SK-N-MC (cell line): ENCODE results near the gene JUN.

ENCODE experiments used
- EZH2 ChIP-seq: fragments of 200-600 bp; sonication (generic); IDR thresholded peaks from one replicate; pipeline ENCODE4 v1.6.1; 2017; ENCODE audit warnings: antibody characterized with exemption
- FOXP2 ChIP-seq: optimal IDR thresholded peaks from 2 replicates; pipeline ENCODE3; 2011; ENCODE audit warnings: mild to moderate bottlenecking, moderate library complexity; ENCODE audit not compliant: insufficient read depth; ENCODE audit errors: extremely low read length, control extremely low read depth
- POLR2AphosphoS5 ChIP-seq: IDR thresholded peaks from 2 replicates; pipeline ENCODE4 v1.6.1; 2012; ENCODE audit warnings: mild to moderate bottlenecking, low read depth, low read length, borderline replicate concordance

DNA sequence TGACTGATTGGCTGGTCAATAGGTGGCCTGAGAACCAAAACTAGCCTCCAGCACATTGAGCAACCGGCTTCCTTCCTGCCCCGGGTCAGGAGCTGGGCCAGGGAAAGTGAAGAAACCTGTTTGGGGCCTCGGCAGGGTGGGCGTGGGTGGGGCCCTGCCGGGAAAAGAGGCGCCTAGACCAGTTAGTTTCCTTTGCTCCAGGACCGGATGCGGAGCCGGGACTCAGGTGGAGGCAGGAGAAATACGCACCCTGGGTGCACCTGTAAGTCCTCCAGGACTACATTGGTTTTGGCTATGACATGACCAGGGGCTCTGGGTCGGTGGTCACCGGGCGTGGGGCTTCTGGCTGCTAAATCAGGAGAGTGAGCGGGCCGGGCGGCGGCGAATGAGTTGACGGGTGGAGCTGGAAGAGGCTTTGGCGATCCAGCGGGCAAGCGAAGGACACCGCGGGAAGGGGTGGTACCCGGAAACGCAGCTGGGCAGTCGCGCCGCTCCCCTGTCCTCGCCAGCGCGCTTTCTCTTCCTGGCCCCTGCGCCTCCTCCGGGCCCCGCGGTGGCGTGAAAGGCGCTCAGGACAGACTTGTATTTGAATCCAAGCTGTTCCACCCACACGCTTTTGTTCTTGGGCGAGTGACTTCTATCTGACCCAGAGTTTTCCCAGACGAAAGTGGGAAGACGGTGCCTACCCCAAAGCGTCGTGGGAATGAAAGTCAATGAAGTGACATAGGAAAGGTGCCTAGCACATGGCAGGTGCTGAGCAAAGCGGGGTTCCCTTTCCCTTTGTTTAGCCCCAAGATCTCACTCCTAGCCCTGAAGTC lies 30.6 kb upstream of the JUN start:
- TF ChIP-seq EZH2 (no peak), POLR2AphosphoS5 (no peak), FOXP2 (no peak)
